Measurements from ENCODE around the gene HES4.

Gene HES4

DNA sequence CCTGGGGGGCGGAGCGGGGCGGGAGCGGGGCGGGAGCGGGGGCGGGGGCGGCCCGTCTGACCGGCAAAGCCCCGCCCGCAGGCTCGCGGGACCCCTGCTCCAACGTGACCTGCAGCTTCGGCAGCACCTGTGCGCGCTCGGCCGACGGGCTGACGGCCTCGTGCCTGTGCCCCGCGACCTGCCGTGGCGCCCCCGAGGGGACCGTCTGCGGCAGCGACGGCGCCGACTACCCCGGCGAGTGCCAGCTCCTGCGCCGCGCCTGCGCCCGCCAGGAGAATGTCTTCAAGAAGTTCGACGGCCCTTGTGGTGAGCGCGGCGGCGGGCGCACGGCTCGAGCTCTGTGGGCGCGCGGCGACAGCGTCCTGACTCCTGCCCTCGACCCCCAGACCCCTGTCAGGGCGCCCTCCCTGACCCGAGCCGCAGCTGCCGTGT is 41.2 kb upstream of the HES4 start:
- Histone ChIP-seq H3K9me3 (ENCODE audit: control insufficient read depth, insufficient read depth, low read depth, low read length) (no peaks in the 10 kb centered on the region), H3K27ac (ENCODE audit: extremely low read depth, low read depth, low read length) (no peak overlapping the region), H3K4me1 (ENCODE audit: control insufficient read depth, insufficient read depth, low read length) (no peaks in the 10 kb centered on the region), H3K4me3 (ENCODE audit: low read depth, low read length) (no peak overlapping the region), H3K36me3 (ENCODE audit: control insufficient read depth in 2 of 2, insufficient read depth in 1 of 2, low read length in 2 of 2) (peaks cover 0 to 56% of the 10 kb centered on the region in 2 experiments; a peak in 1 of 3 replicates)
- CTCF ChIA-PET: interaction anchor here (0.6 kb wide), 1 partner anchor 107 kb away, joined by 3 read pairs; no protein-coding TSS in a partner anchor
- POLR2A ChIA-PET: no interaction called here
- TF ChIP-seq ZNF707 (tag by site-specific recombination; IDR thresholded peaks at IDR 0.05): no peak
- no peak for TF ChIP-seq ZNF623 (tag by site-specific recombination; IDR thresholded peaks at IDR 0.05)
- TF ChIP-seq, protein P1, sequence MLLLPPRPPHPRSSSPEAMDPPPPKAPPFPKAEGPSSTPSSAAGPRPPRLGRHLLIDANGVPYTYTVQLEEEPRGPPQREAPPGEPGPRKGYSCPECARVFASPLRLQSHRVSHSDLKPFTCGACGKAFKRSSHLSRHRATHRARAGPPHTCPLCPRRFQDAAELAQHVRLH (tag by site-specific recombination; IDR thresholded peaks at IDR 0.05): no peak
- TF ChIP-seq TRIM28 (IDR thresholded peaks at IDR 0.05; ENCODE audit: borderline replicate concordance, low read length): no peak
- TF ChIP-seq ZNF621 (tag by site-specific recombination; IDR thresholded peaks at IDR 0.05): no peak
- no peak for TF ChIP-seq ZBTB20 (tag by site-specific recombination; IDR thresholded peaks at IDR 0.05)
- TF ChIP-seq ZNF423 (tag by site-specific recombination; IDR thresholded peaks at IDR 0.05): no peak
- TF ChIP-seq ZNF558 (tag by site-specific recombination; IDR thresholded peaks at IDR 0.05): no peak

DNA sequence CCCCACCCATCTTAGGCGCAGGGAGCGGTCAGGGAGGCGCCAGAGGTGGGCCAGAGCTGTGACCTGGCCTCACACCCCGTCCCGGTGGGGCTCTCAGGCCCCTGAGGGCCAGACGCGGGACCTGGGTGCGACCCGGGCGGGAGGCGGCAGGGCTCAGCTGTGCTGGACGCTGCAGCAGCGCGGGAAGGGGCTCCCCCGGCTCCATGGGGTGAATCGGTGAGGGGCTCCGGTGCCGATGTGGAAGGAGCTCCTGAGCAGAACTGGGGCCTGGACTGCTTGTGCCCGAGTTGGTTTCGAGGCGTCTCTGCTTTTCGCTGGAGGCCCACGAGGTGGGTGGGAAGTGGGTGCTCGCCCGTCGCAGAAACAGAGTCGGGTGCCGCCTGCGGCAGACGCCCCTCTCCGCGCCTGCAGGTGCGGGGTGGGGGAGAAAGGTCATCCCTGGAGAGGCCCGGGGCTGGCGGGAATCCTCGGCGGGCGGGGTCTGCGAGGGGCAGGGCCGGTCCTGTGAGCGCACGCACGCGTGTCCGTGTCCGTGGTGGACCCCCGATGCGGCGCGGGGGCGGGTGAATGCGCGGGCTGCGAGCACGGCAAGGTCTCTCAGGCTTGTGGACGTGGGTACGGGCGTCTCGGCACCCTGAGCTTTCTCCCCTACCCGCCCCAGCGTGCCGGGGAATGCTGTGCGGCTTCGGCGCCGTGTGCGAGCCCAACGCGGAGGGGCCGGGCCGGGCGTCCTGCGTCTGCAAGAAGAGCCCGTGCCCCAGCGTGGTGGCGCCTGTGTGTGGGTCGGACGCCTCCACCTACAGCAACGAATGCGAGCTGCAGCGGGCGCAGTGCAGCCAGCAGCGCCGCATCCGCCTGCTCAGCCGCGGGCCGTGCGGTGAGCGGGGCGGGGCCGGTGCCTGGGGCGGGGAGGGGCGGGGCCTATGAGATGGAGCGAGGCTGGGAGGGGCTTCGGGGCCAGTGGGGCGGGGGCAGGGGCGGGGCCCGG is 40.4 kb upstream of the HES4 start:
- TF ChIP-seq, protein P2, sequence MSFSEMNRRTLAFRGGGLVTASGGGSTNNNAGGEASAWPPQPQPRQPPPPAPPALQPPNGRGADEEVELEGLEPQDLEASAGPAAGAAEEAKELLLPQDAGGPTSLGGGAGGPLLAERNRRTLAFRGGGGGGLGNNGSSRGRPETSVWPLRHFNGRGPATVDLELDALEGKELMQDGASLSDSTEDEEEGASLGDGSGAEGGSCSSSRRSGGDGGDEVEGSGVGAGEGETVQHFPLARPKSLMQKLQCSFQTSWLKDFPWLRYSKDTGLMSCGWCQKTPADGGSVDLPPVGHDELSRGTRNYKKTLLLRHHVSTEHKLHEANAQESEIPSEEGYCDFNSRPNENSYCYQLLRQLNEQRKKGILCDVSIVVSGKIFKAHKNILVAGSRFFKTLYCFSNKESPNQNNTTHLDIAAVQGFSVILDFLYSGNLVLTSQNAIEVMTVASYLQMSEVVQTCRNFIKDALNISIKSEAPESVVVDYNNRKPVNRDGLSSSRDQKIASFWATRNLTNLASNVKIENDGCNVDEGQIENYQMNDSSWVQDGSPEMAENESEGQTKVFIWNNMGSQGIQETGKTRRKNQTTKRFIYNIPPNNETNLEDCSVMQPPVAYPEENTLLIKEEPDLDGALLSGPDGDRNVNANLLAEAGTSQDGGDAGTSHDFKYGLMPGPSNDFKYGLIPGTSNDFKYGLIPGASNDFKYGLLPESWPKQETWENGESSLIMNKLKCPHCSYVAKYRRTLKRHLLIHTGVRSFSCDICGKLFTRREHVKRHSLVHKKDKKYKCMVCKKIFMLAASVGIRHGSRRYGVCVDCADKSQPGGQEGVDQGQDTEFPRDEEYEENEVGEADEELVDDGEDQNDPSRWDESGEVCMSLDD (tag by site-specific recombination; IDR thresholded peaks at IDR 0.05): no peak
- TF ChIP-seq, protein P3, sequence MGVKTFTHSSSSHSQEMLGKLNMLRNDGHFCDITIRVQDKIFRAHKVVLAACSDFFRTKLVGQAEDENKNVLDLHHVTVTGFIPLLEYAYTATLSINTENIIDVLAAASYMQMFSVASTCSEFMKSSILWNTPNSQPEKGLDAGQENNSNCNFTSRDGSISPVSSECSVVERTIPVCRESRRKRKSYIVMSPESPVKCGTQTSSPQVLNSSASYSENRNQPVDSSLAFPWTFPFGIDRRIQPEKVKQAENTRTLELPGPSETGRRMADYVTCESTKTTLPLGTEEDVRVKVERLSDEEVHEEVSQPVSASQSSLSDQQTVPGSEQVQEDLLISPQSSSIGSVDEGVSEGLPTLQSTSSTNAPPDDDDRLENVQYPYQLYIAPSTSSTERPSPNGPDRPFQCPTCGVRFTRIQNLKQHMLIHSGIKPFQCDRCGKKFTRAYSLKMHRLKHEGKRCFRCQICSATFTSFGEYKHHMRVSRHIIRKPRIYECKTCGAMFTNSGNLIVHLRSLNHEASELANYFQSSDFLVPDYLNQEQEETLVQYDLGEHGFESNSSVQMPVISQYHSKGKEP (tag by site-specific recombination; IDR thresholded peaks at IDR 0.05): peak; percentile 95
- peak; percentile 77 for TF ChIP-seq KLF1 (tag by site-specific recombination; IDR thresholded peaks at IDR 0.05)
- POLR2A ChIA-PET: interaction anchor here (0.6 to 1.0 kb wide), 2 partner anchors 18 to 41 kb away, joined by 3 to 11 read pairs; partner anchors contain the start of gene HES4
- H3K4me1 ChIP-seq (ENCODE audit: control insufficient read depth, insufficient read depth, low read length): no peaks in the 10 kb centered on the region
- peaks cover 0 to 56% of the 10 kb centered on the region in 2 experiments; a peak in 1 of 3 replicates for H3K36me3 ChIP-seq (ENCODE audit: control insufficient read depth in 2 of 2, insufficient read depth in 1 of 2, low read length in 2 of 2)
- H3K27ac ChIP-seq (ENCODE audit: extremely low read depth, low read depth, low read length): no peak overlapping the region
- H3K9me3 ChIP-seq (ENCODE audit: control insufficient read depth, insufficient read depth, low read depth, low read length): no peaks in the 10 kb centered on the region
- CTCF ChIA-PET: interaction anchor here (0.6 kb wide), 2 partner anchors 108 to 133 kb away, joined by 3 to 6 read pairs; no protein-coding TSS in a partner anchor
- H3K4me3 ChIP-seq (ENCODE audit: low read depth, low read length): no peak overlapping the region

DNA sequence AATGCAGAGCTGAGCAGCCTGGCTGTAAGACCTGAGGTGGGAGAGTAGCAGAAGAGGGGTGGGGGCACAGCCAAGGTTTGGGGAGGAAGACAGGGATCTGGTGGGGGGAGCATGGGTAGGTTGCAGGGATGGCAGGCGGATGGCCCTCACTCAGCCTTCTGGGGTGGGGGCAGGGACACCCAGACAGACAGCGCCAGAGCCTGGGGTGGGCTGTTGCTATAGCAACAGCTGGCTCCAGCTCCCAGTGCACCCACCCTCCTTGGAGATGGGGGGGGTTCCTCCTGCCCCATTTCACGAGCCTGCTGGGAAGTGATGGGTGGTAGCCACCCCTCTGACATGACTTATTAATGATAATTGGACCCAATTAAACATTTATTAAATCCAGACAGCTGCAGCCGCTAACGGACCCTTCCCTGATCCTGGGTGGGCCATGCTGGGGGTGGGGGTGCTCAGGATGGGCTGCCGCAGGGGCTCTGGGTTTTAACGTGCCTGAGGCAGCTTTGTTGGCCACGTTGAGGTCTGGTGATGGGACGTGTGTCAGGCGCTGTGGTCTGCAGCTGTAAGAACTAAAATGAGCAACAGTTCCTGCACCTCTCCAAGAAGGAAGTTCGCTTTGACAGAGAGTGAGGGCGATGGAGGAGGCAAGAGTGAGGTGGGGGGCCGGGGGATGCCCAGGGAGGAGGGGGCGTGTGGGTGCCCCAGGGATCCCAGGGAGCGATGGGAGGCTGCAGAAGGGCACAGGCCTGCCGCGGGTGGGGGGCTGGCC is 39.4 kb upstream of the HES4 start:
- H3K9me3 ChIP-seq (ENCODE audit: control insufficient read depth, insufficient read depth, low read depth, low read length): no peaks in the 10 kb centered on the region
- H3K4me1 ChIP-seq (ENCODE audit: control insufficient read depth, insufficient read depth, low read length): no peaks in the 10 kb centered on the region
- CTCF ChIA-PET: no interaction called here
- TF ChIP-seq ZNF23 (tag by site-specific recombination; IDR thresholded peaks at IDR 0.05; ENCODE audit: borderline replicate concordance) (no peak), SALL2 (tag by site-specific recombination; IDR thresholded peaks at IDR 0.05; ENCODE audit: borderline replicate concordance) (no peak), ZNF623 (tag by site-specific recombination; IDR thresholded peaks at IDR 0.05) (no peak), ZNF140 (tag by site-specific recombination; IDR thresholded peaks at IDR 0.05) (no peak), SCRT2 (tag by site-specific recombination; IDR thresholded peaks at IDR 0.05) (0 out of 2 replicates have a peak, but pooled peaks have one; percentile 9)
- TF ChIP-seq, protein P4, sequence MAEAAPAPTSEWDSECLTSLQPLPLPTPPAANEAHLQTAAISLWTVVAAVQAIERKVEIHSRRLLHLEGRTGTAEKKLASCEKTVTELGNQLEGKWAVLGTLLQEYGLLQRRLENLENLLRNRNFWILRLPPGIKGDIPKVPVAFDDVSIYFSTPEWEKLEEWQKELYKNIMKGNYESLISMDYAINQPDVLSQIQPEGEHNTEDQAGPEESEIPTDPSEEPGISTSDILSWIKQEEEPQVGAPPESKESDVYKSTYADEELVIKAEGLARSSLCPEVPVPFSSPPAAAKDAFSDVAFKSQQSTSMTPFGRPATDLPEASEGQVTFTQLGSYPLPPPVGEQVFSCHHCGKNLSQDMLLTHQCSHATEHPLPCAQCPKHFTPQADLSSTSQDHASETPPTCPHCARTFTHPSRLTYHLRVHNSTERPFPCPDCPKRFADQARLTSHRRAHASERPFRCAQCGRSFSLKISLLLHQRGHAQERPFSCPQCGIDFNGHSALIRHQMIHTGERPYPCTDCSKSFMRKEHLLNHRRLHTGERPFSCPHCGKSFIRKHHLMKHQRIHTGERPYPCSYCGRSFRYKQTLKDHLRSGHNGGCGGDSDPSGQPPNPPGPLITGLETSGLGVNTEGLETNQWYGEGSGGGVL (tag by site-specific recombination; IDR thresholded peaks at IDR 0.05): peak; percentile 82
- TF ChIP-seq, protein P5, sequence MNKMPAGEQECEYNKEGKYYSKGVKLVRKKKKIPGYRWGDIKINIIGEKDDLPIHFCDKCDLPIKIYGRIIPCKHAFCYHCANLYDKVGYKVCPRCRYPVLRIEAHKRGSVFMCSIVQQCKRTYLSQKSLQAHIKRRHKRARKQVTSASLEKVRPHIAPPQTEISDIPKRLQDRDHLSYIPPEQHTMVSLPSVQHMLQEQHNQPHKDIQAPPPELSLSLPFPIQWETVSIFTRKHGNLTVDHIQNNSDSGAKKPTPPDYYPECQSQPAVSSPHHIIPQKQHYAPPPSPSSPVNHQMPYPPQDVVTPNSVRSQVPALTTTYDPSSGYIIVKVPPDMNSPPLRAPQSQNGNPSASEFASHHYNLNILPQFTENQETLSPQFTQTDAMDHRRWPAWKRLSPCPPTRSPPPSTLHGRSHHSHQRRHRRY (tag by site-specific recombination; IDR thresholded peaks at IDR 0.05): no peak
- POLR2A ChIA-PET: interaction anchor here (0.6 to 1.1 kb wide), 3 partner anchors 17 to 40 kb away, joined by 3 to 11 read pairs (median 7); partner anchors contain the start of gene HES4
- peaks cover 0 to 49% of the 10 kb centered on the region in 2 experiments; a peak in 1 of 3 replicates for H3K36me3 ChIP-seq (ENCODE audit: control insufficient read depth in 2 of 2, insufficient read depth in 1 of 2, low read length in 2 of 2)
- no peak overlapping the region for H3K4me3 ChIP-seq (ENCODE audit: low read depth, low read length)
- H3K27ac ChIP-seq (ENCODE audit: extremely low read depth, low read depth, low read length): no peak overlapping the region

Data from HEK293 (cell line).